Urothelium cell line (cell line): Measurements from ENCODE around the gene G6PD.
"Not testable (repeated sequence)": the region's sequence is repeated elsewhere in the genome, so short reads cannot be mapped to it uniquely, and the experiment has no call there.

ENCODE experiments used
- DNase-seq: peaks from one replicate; pipeline ENCODE4 v3.0.0; 2011; ENCODE audit warnings: low spot score, mixed read lengths
- FAIRE-seq: peaks from 2 replicates; lab custom pipeline; 2011; peaks lifted over from hg19 to GRCh38; lab: Jason Lieb, UNC

Gene G6PD

DNA sequence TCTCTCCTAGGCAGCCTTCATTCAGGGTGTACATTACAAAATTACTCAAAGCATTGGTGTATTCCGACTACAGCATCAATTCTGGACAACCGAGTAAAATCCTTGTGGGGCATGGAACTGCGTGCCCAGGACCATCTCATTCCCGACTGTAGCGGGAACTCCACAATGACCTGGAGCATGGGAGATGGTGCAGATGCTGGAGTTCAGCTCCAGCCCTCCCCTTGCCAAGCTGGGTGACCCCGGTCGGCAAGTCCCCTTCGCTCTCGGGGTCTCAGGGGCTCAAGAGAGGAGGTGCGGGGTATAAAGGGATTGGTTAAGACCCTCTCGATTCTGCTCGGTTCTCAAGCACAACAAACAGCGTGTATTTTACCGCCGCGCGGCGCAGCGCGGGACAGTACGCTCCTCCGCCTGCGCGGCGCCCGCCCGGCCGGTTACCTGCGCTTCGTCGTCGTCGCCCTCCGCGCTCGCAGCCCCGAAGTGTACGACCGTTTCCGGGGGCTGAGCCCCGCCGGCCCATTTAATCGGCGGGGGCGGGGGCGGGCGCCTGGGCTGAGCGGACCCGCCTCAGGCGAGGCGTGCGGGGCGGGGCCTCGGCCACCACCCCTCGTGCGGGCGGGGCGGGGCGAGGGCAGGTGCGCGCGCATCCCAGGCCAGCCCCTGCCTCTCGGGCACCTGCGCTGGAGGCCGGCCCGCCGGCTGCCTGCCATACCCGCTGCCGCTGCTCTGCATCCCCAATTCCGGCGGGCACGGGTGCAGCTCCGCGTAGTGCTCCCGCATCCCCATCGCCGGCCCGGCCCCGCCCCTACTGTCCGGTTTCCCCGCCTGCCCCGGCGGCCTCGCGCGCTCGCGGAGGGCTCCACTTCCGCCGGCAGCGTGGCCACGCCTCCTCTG, at the start of gene G6PD:
Gene G6PD (minus strand): TSS at position 493 of the 891 bp plus-strand sequence. CDS start 691 bp downstream, outside the sequence.
- DNase-seq (peak; percentile 92), FAIRE-seq (no peak)

DNA sequence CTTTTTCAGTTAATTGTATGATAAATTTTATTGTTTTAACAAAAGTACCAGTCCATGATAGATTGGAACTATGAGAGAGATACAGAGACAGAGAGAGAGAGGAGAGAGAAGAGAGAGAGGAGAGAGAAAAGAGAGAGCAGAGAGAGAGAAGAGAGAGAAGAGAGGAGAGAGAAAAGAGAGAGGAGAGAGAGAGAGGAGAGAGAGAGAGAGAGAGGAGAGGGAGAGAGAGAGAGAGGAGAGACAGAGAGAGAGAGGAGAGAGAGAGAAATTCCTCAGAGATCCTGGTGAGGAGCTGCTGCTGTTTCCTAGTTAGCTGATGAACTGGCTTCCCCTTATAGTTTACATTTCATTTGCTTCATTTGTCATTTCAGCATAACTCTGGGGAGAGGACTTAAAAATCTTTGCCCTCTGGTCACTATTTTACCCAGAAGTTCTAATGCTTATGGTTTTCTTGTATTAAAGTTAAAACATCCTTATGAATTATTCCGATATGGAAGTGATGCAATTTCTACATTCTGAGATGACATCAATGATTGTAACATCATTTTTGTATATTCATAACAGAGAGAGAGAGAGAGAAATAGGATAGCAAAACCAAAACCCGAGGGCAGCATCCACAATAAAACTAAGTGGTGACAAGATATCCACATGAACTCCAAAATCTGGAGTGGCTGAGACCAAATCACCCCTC, 49.1 kb upstream of the G6PD start:
- DNase-seq: peak; percentile 3
- FAIRE-seq: no peak

DNA sequence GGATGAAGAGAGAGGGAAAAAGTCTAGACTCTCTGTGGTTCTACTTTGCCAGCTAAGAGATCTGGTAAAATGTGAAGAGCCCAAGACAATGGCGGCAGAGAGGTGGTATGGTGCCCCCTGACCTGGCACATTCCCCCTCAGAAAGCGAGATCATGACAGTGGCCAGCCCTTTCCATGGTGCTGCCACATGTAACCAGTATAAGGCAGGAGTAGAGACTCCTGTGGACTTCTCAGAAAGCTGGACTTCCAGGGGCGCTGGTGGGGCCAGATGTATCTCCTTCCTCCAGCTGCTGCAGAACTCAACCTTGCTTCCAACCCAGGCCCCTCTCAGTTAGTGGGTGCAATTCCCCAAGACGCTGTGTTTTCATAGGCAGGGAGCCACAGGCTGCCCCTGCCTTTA, 47.8 kb upstream of the G6PD start:
- DNase-seq: no peak
- FAIRE-seq: no peak

DNA sequence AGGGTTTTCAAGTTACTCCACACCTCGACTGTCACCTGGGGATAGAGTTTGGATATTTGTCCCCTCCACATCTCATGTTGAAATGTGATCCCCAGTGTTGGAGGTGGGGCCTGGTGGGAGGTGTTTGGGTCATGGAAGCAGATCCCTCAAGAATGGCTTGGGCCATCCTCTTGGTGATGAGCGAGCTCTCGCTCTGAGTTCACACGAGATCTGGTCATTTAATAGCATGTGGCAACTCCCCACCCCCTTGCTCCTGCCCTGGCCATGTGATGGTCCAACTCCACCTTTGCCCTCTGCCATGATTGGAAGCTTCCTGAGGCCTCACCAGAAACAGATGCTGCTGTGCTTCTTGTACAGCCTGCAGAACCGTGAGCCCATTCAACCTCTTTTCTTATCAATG, 46.6 kb upstream of the G6PD start:
- no peak for FAIRE-seq
- DNase-seq: no peak

DNA sequence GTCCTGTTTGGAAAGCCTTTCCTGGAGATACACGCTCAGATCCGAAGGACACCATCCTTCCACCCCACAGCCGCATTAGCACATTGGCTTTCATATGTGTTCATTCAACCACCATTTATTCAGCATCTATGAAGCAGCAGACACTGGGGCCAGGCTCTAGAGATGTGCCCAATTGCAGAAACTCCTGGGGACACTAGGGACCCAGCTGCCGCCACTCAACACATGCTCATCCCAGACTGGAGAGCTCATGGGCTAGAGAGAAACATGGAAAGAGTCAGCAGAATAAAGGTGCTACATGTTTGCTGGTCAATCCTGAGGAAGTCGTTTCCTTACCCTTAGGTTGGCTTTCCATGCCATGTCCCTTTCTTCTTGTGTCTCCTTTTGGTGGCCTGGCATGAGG, 45.9 kb upstream of the G6PD start:
- DNase-seq (no peak), FAIRE-seq (no peak)

DNA sequence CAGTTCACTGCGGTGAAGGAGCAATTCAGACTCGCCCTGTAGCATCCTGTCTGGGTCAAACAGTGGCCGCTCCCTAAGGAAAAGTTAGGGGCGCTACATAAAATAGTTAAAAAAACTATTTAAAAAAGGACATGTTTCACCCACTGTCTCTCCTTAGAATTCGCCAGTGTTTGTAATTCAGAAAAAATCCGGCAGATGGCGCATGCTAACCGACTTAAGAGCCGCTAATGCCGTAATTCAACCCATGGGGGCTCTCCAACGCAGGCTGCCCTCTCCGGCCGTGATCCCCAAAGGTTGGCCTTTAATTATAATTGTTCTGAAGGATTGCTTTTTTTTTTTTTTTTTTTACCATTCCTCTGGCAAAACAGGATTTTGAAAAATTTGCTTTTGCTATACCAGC, 43.8 kb upstream of the G6PD start:
- DNase-seq, FAIRE-seq: not testable (repeated sequence)

DNA sequence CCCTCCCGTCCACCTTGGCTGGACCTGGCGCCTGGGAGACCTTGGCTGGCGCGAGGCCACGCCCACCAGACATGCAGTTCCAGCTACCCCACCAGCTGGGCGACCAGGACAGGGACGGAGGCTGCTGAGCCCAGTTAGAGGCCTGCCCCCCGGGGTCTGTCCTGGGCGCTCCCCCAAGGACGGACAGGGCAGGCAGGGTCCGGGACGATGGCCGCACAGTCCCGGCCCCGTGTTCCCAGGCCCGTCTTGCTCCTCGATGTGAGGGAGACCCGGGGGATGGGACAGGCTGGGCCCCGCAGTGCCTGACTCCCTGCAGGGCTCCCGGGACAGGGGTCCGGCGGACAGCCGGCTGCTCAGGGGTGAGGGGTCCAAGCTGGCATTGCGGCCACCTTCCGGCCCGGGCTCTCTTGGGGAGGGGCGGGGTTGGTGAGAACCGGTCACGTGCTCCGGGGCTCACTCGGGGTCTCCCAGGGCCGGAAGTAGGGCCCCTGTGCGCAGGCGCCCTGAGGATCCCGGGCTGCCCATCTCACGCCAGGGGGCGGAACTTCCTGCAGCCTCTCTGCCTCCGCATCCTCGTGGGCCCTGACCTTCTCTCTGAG, 38.0 kb upstream of the G6PD start, which contains the start of gene CTAG1A:
Gene CTAG1A (plus strand): TSS at position 549 of the 599 bp plus-strand sequence. CDS start 74 bp downstream, outside the sequence.
- not testable (repeated sequence) for DNase-seq, FAIRE-seq

DNA sequence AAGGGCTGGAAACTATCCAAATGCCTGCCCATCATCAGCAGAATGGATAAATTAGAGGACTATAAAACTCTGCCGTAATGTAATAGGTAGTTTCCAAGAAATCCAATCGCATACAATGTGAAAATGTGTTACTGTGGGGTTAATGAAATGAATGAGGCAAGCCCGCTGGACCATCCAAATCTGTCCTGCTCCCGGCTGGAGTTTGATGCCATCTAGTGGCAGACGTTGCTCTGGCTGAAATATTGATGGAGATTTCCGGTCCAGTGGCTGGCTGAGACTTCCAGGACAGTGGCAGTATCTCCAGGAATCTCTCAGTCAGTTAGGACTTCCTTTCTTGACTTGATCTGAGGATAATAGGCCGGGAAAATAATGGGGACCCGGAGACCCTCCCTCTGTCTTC, 36.3 kb upstream of the G6PD start:
- FAIRE-seq, DNase-seq: not testable (repeated sequence)

DNA sequence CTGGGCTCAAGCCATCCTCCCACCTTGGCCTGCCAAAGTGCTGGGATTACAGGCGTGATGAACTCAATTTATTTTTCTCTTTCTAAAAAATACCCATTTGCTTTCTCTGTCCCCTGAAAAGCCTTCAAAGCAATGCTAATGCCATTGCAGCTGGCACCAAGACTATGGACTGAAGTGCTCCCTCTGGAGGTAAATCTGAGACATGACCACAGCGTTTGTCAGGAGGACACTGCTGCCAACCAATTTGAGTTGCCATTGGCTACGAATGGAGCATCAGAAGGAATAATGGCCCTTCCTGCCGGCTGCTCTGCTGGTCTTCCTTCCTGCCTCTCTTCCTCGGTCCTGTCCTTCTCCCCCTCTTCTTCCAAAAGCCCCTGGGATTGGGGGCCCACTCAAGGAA, 28.4 kb upstream of the G6PD start:
- DNase-seq, FAIRE-seq: not testable (repeated sequence)

DNA sequence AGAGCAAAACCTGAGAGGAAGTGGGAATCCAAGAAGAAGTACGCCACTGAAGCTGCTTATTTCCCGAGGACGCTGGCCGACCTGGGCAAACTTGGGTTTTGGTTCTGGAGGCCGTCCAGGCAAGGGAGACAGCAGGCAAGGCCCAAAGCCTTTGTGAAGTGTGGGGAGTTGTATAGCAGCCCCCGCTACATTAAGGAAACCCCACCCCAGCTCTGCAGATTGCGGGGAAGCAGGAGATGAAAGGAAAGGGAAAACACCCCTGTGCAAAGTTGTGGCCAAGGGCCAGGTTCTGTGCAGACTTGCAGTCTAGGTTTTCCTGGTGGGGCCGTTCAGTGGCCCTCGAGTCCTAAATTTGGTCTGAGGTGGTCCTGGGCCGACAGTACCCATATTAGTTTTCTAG, 26.4 kb upstream of the G6PD start:
- not testable (repeated sequence) for FAIRE-seq, DNase-seq

DNA sequence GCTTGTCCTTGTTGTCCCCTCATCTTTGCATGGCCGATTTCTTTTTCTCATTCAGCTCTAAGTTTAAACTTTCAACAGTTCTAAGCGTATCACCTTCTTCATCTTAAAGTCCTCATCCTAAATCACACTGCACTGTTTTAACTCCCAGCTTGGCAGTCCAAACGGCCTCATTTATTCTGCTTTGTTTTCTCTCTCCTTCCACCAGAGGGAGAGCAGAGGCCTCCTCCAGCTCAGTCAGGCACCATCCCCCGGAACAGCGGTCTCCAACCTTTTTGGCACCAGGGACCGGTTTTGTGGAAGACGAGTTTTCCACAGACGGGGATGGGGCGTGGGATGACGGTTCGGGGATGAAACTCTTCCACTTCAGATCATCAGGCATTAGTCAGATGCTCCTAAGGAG, 23.7 kb upstream of the G6PD start:
- not testable (repeated sequence) for FAIRE-seq, DNase-seq

DNA sequence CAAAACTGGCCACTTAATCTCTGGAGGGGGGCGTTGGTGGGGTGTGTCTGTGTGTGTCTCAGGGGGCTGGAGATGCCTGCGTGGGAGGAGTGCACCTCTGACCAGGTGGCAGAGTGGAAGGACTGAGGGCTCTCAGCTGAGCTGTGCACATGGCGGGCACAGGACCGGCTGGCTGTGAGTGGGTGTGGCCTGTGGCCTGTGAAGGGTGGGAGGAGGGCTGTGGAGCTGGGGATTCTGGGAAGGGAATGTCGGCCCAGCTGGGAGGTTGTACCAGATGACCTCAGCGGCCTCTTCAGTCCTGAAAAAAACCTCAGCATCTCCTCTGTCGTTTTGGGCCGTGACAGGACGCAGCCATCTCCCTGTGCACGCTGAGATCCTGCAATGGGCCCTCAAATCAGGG, 15.6 kb upstream of the G6PD start:
- FAIRE-seq, DNase-seq: not testable (repeated sequence)

DNA sequence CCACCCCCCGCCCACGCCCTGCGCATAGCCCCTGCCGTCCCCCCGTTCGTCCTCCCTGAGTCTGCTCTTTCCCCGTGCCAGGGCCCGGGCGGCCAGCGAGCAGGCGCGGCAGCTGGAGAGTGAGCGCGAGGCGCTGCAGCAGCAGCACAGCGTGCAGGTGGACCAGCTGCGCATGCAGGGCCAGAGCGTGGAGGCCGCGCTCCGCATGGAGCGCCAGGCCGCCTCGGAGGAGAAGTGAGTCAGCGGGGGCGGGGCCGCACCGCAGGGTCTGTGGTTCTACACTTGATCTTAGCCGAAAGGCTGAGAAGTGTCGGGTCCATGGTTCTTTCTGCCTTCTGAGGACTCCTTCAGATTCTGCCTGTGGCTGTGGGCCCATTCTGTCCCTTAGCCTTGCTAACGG, 13.7 kb upstream of the G6PD start:
- not testable (repeated sequence) for FAIRE-seq, DNase-seq

DNA sequence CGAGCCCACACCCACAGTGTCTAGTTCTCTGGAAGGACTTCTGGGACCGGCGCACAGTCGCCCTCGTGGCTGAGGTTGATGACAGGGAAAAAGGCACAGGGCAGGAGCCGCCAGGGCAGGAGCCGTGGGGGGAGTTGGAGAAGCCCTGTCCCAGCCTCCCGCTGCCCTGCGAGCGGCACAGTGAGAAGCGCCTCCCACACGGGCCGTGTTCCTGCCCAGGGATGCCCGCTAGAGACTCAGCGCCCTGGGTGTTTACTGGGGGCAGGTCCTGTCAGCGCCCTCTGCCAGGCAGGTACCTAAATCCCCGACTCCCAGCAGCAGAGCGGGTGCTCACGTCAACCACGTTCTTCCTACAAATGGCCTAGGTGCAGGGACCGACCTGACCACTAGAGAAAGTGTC, 12.2 kb upstream of the G6PD start:
- not testable (repeated sequence) for DNase-seq

DNA sequence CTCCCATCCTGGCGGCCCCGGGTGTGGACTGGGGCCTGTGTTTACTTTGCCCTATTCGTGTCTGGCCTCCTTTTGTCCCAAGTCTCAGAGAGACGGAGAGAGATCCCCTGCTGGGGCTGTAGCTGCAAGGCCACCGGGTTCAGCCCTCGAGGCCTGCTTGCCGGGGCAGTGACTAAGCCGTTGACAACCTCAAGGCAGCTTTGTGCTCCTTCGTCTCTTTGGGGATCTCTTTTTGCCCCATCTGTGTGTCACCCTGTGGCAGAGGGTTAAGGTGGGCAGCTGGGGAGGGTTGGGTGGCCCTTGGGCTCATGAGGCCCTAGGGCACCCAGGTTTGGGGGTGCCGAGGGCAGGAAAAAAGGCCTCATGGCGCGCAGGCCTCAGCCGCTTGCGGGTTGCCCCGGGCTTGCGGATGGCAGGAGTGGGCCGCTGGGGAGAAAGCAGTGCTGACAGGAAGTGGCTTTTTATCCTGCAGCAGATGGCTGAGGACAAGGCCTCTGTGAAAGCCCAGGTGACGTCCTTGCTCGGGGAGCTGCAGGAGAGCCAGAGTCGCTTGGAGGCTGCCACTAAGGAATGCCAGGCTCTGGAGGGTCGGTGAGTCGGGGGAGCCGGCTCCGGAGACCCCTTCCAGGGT, 11.5 kb upstream of the G6PD start:
- DNase-seq, FAIRE-seq: not testable (repeated sequence)

More for the DNA sequence above, 12.2 kb upstream of the G6PD start:
- not testable (repeated sequence) for FAIRE-seq

DNA sequence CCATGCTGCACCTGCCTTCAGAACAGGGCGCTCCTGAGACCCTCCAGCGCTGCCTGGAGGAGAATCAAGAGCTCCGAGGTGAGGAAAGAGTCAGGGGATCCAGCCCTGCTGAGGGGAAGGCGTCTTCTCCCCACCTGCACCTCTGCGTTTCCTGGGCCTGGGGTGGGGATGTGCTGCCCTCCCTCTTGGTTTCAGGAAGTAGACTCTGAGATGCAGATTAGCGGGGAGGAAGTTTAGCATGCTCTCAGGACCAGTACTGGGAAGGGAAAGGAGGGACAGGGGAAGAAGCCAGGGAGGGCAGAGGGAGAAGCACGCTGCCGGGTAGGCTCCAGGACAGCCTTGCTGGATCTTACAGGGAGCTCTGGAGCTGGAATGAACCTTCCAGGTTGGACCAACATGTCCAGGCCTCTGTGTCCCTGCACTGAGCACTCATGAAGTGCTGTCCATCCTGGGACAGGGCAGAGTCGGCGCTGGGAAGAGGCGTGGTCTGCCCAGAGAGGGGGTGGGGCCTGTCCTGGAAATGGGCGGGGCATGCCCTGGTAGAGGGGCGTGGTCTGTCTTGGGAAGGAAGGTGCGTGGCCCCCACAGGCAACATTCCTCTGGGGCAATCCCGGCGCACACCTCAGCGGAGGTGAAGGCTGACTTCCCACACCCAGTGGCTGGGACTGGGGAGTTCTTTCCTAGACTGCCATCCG, 5.6 kb upstream of the G6PD start:
- not testable (repeated sequence) for DNase-seq, FAIRE-seq

DNA sequence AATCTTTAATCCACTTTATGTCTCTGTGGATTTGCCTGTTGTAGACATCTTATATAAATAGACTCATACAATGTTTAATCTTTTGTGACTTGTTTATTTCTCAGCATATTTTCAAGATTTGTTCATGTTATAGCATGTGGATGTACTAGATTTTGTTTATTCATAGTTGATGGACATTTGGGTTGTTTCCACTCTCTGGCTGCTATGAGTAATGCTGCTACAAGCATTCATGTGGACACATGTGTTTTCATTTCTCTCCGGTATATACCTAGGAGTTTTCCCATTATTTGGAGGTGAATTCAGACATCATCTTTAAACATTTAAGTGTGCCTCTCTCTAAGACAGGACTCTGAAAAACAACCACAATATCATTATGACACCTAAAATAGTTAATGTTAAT, 3.1 kb upstream of the G6PD start:
- FAIRE-seq (no peak), DNase-seq (no peak)

DNA sequence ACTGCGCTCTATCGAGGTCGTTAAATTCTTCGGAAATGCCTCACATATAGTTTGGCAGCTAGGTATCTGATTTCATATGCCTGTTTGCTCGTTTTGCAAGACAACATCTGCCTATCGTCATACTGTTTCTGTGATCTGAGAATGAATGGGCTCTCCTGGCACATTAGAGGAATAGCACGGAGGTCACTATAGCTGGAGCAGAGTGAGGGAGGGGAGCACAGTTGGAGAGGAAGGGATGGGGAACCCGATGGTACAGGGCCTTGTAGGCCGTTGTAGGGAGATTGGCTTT, 1.3 kb upstream of the G6PD start:
- no peak for DNase-seq

DNA sequence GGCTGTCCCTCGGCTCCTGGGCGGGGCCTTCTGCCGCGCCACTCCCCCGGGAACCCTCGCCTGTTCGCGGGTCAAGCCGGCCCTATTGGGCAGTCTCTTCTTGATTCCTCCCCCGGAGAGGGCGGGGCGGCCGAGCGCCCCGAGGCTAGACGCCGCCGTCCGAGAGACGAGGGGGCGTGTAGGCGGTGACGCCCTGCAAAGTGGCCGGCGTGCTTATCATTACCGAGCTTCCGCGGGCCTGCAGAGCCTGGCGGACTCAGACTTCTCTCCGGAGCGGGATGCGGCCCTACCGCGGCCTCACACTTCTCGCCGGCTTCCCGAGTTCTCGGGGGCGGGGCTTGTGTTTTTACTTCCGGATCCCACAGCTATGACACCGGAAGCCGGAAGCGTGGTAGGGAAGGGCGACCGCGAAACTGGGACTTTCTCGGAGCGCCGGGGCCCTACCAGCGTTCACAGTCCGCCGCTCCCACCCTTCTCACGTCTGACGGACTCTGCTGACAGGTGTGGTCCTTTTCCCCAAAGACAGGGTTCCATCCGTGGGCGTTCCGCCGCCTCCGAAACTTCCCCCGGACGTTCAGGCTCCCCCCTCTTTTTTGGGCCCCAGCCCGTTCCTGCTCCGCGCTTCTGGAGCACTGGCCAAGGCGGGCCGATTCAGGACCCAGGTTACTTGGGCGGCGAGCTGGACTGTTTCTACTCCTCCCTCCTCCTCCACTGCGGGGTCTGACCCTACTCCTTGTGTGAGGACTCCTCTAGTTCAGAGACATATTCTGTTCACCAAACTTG, 790 bp upstream of the G6PD start, which contains the start of gene IKBKG:
Gene IKBKG (plus strand): TSS at position 376 of the 783 bp plus-strand sequence. CDS start 4,383 bp downstream, outside the sequence.
- peak; percentile 93 for DNase-seq
- FAIRE-seq: peak; percentile 65

More for the DNA sequence above, 1.3 kb upstream of the G6PD start:
- FAIRE-seq: no peak
